HepG2 (cell line): ENCODE data around the gene RAB2B. TPM values are rescaled to one million over a fixed set of nuclear protein-coding genes. Genes with fewer than 3 reads are reported as not detected.

ENCODE experiments used
- BCLAF1 ChIP-seq: fragments of 450-650 bp; IDR thresholded peaks from 2 replicates; pipeline ENCODE4 v1.6.1; 2017; ENCODE audit warnings: mild to moderate bottlenecking
- DDIT3 ChIP-seq: sonication (generic); formaldehyde crosslinking; IDR thresholded peaks from 2 replicates; pipeline ENCODE4 v1.4.0; 2020; ENCODE audit warnings: mild to moderate bottlenecking, missing genetic modification reagents
- FOXP1 ChIP-seq, 2 experiments: fragments of 450-650 bp in 1 of 2; IDR thresholded peaks; 2 replicates each; pipeline ENCODE4 v1.6.1; 2017 to 2018; ENCODE audit warnings: antibody characterized with exemption in 1 of 2
- HDAC1 ChIP-seq: sonication (generic); formaldehyde crosslinking; IDR thresholded peaks from 2 replicates; pipeline ENCODE4 v1.5.1; 2020; ENCODE audit warnings: mild to moderate bottlenecking, missing genetic modification reagents
- HMGXB3 ChIP-seq: sonication (generic); formaldehyde crosslinking; IDR thresholded peaks from 2 replicates; pipeline ENCODE4 v1.4.0; 2020; ENCODE audit warnings: missing genetic modification reagents, borderline replicate concordance
- KLF11 ChIP-seq: IDR thresholded peaks from 2 replicates; pipeline ENCODE4 v1.6.1; 2016; ENCODE audit warnings: missing compliant biosample characterization
- KLF15 ChIP-seq: sonication (generic); formaldehyde crosslinking; IDR thresholded peaks from 2 replicates; pipeline ENCODE4 v1.8.1; 2023; ENCODE audit warnings: borderline replicate concordance, mild to moderate bottlenecking, inconsistent platforms, missing genetic modification reagents, mixed read lengths
- MXI1 ChIP-seq: IDR thresholded peaks from 3 replicates; pipeline ENCODE4 v1.6.1; 2012; ENCODE audit warnings: low read depth, low read length, inconsistent platforms, borderline replicate concordance
- PAXIP1 ChIP-seq: sonication (generic); formaldehyde crosslinking; conservative IDR thresholded peaks from 2 replicates; pipeline ENCODE4 v1.4.0; 2020; ENCODE audit warnings: mild to moderate bottlenecking, missing genetic modification reagents, moderate library complexity
- SNAPC4 ChIP-seq: sonication (generic); formaldehyde crosslinking; IDR thresholded peaks from 2 replicates; pipeline ENCODE4 v1.4.0; 2020; ENCODE audit warnings: mild to moderate bottlenecking, missing genetic modification reagents
- ZNF263 ChIP-seq: sonication (generic); formaldehyde crosslinking; IDR thresholded peaks from 2 replicates; pipeline ENCODE4 v1.4.0; 2020; ENCODE audit warnings: missing genetic modification reagents
- ZNF75D ChIP-seq: sonication (generic); formaldehyde crosslinking; IDR thresholded peaks from 2 replicates; pipeline ENCODE4 v1.8.1; 2023; ENCODE audit warnings: missing genetic modification reagents, mild to moderate bottlenecking, borderline replicate concordance
- polyA plus RNA-seq, 8 experiments: library from polyadenylated mRNA; depleted of rRNA in 3 of 8; stranded (reverse) in 7 of 8; unstranded in 1 of 8; fragments of >200 nt; fragmentation: Illumina TruSeq in 4 of 8; extraction: Trizol in 4 of 8; gene quantifications; 2 replicates each; pipeline versions ENCODE4 v1.2.1 to v1.2.3, GENCODE V29; 2011 to 2016; ENCODE audit warnings: low read depth in 4 of 8, missing spikeins in 1 of 8, mixed read lengths in 1 of 8; ENCODE audit not compliant: insufficient read depth in 1 of 8
- total RNA-seq, 5 experiments: library from RNA; depleted of rRNA; stranded (reverse); fragments of >200 nt; fragmentation: Illumina TruSeq; extraction: Trizol; gene quantifications; 2 replicates each; pipeline ENCODE4 v1.2.3, GENCODE V29; 2016; ENCODE audit warnings: low read depth in 1 of 5

The RAB2B gene
- total and polyA plus RNA-seq, 2 of the 13 experiments (the other 11 are each of a cell fraction or from before 2014, with no cell fraction given) = 36.0 to 60.6 TPM

- TF ChIP-seq DDIT3 (CRISPR knock-in tag) (no peak), HMGXB3 (CRISPR knock-in tag) (no peak), PAXIP1 (CRISPR knock-in tag) (peak; percentile 61), HDAC1 (CRISPR knock-in tag) (peak; percentile 46; the same call in 1 of the 2 replicates), ZNF75D (no peak), ZNF263 (peak; percentile 93), MXI1 (peak; percentile 33; the same call in 1 of the 3 replicates), KLF15 (no peak), FOXP1 (IDR thresholded peaks at IDR 0.05) (no peak), FOXP1 (CRISPR knock-in tag; IDR thresholded peaks at IDR 0.05) (no peak), BCLAF1 (no peak), KLF11 (no peak), SNAPC4 (no peak)
Measured at GRCh38 chr14:21525962-21526671, 49.4 kb upstream of the RAB2B start, which contains the start of gene SALL2 (continued).
